Gastrocnemius medialis (tissue), 4 donors: ENCODE results near the gene ZNF507.

Experiments used
- POLR2A ChIP-seq, 2 donors: fragments of 450-650 bp; IDR thresholded peaks; one replicate each; pipeline ENCODE4 v1.6.1; 2017; ENCODE audit warnings: antibody characterized with exemption in 2 of 2, mild to moderate bottlenecking in 2 of 2, moderate library complexity in 2 of 2
- TF ChIP-seq, protein P1 (sequence below), 5 experiments: fragments of 450-650 bp in 3 of 5; fragments of 200-600 bp in 2 of 5; sonication (generic) in 2 of 5; IDR thresholded peaks in 4 of 5; conservative IDR thresholded peaks in 1 of 5; 1 replicate in 4 of 5; 2 replicates in 1 of 5; pipeline ENCODE4 v1.5.1; 2016 to 2019; ENCODE audit warnings: antibody characterized with exemption in 5 of 5, mild to moderate bottlenecking in 3 of 5, moderate library complexity in 3 of 5

DNA sequence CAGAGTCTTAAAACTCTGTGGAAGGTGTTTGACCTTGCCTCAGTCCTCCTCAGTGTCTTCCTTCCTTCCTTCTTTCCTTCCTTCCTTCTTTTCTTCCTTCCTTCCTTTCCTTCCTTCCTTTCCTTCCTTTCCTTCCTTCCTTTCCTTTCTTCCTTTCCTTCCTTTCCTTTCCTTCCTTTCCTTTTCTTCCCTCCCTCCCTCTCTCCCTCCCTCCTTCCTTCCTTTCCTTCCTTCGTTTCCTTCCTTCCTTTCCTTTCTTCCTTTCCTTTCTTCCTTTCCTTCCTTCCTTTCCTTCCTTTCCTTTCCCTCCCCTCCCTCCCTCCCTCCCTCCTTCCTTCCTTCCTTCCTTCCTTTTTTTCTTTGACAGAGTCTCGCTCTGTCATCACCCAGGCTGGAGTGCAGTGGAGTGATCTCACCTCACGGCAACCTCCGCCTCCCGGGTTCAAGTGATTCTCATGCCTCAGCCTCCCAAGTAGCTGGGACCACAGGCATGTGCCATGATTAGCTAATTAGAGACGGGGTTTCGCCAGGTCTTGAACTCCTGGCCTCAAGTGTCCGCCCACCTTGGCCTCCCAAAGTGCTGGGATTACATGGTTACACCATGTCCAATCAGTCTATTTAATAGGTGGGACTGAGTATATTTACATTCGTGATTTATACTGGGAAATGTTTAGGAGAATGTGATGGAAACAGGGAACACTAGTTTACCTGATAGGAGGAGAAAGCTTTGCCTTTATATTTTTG is 16.3 kb downstream of the ZNF507 start:
- TF ChIP-seq, protein P1, sequence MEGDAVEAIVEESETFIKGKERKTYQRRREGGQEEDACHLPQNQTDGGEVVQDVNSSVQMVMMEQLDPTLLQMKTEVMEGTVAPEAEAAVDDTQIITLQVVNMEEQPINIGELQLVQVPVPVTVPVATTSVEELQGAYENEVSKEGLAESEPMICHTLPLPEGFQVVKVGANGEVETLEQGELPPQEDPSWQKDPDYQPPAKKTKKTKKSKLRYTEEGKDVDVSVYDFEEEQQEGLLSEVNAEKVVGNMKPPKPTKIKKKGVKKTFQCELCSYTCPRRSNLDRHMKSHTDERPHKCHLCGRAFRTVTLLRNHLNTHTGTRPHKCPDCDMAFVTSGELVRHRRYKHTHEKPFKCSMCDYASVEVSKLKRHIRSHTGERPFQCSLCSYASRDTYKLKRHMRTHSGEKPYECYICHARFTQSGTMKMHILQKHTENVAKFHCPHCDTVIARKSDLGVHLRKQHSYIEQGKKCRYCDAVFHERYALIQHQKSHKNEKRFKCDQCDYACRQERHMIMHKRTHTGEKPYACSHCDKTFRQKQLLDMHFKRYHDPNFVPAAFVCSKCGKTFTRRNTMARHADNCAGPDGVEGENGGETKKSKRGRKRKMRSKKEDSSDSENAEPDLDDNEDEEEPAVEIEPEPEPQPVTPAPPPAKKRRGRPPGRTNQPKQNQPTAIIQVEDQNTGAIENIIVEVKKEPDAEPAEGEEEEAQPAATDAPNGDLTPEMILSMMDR (IDR thresholded peaks at IDR 0.05 in 4 of 5, conservative IDR thresholded peaks at IDR 0.05 in 1 of 5) = no peak
- TF ChIP-seq POLR2A (IDR thresholded peaks at IDR 0.05) = no peak
